SKM-1 (cell line): ENCODE results near the gene KCTD14.
A peak's percentile ranks its signal among the peaks of the same experiment; 100 is the strongest.
"Not testable (repeated sequence)": the region's sequence is repeated elsewhere in the genome, so short reads cannot be mapped to it uniquely, and the experiment has no call there.

Source experiments
- DNase-seq: peaks from one replicate; lab custom pipeline; 2025; ENCODE audit not compliant: unreplicated experiment; lab: John Stamatoyannopoulos, UW

KCTD14 gene

GRCh38 chr11:78025378-78025777 is 2.3 kb upstream of the KCTD14 start:
- DNase-seq, result no peak

GRCh38 chr11:78023426-78023825 is 350 bp upstream of the KCTD14 start:
- no peak for DNase-seq

- DNase-seq, result no peak
Observed at GRCh38 chr11:78021611-78022010, 1.5 kb downstream of the KCTD14 start.

- no peak for DNase-seq
Observed at GRCh38 chr11:78020246-78020645, 2.8 kb downstream of the KCTD14 start.

- DNase-seq, result no peak
Observed at GRCh38 chr11:78019808-78020207, 3.3 kb downstream of the KCTD14 start.

GRCh38 chr11:78015878-78016277 is 7.2 kb downstream of the KCTD14 start:
- DNase-seq, result no peak

- DNase-seq, result not testable (repeated sequence)
Observed at GRCh38 chr11:78014937-78015520, 8.0 kb downstream of the KCTD14 start.

- DNase-seq, result no peak
Observed at GRCh38 chr11:78011301-78011700, 11.8 kb downstream of the KCTD14 start.

- no peak for DNase-seq
Observed at GRCh38 chr11:78010755-78011154, 12.3 kb downstream of the KCTD14 start.

- DNase-seq, result no peak
Observed at GRCh38 chr11:78010304-78010703, 12.8 kb downstream of the KCTD14 start.

GRCh38 chr11:78009062-78009461 is 14.0 kb downstream of the KCTD14 start:
- DNase-seq, result no peak

- peak; percentile 63 for DNase-seq
Observed at GRCh38 chr11:78000193-78000592, 22.9 kb downstream of the KCTD14 start.

- no peak for DNase-seq
Observed at GRCh38 chr11:77999446-78000030, 23.5 kb downstream of the KCTD14 start.

- peak; percentile 100 for DNase-seq
Observed at GRCh38 chr11:77994434-77995362, 28.4 kb downstream of the KCTD14 start, which contains the start of gene INTS4. INTS4 (minus strand) TSS chr11:77994668; CDS start chr11:77994643, 25 bp downstream.

- DNase-seq, result no peak
Observed at GRCh38 chr11:77993902-77994301, 29.2 kb downstream of the KCTD14 start.

GRCh38 chr11:77990981-77991380 is 32.1 kb downstream of the KCTD14 start:
- no peak for DNase-seq

GRCh38 chr11:77986456-77986855 is 36.6 kb downstream of the KCTD14 start:
- not testable (repeated sequence) for DNase-seq

- DNase-seq, result no peak
Observed at GRCh38 chr11:77981346-77981947, 41.6 kb downstream of the KCTD14 start.

GRCh38 chr11:77968337-77968736 is 54.7 kb downstream of the KCTD14 start:
- no peak for DNase-seq

GRCh38 chr11:77967753-77968152 is 55.3 kb downstream of the KCTD14 start:
- DNase-seq, result no peak

- no peak for DNase-seq
Observed at GRCh38 chr11:77967121-77967520, 56.0 kb downstream of the KCTD14 start.
